GM19025 (cell line): Measurements from ENCODE around the gene PCDHGA9.
"Not testable (repeated sequence)": the region's sequence is repeated elsewhere in the genome, so short reads cannot be mapped to it uniquely, and the experiment has no call there.

Experiments
- ATAC-seq: cut with Tn5 transposase; IDR thresholded peaks from one replicate; pipeline ENCODE4 v1.9.1; 2021; ENCODE audit warnings: mild to moderate bottlenecking, low read depth, moderate library complexity; ENCODE audit not compliant: unreplicated experiment

PCDHGA9 gene

GRCh38 chr5:141412854-141413539, 10.4 kb downstream of the PCDHGA9 start, which contains the start of gene PCDHGA10:
Gene PCDHGA10 (plus strand): TSS chr5:141412987. CDS start chr5:141413176, 189 bp downstream.
- ATAC-seq = no peak

- no peak for ATAC-seq
These were observed 11.0 kb downstream of the PCDHGA9 start for GRCh38 chr5:141413540-141414069.

DNA sequence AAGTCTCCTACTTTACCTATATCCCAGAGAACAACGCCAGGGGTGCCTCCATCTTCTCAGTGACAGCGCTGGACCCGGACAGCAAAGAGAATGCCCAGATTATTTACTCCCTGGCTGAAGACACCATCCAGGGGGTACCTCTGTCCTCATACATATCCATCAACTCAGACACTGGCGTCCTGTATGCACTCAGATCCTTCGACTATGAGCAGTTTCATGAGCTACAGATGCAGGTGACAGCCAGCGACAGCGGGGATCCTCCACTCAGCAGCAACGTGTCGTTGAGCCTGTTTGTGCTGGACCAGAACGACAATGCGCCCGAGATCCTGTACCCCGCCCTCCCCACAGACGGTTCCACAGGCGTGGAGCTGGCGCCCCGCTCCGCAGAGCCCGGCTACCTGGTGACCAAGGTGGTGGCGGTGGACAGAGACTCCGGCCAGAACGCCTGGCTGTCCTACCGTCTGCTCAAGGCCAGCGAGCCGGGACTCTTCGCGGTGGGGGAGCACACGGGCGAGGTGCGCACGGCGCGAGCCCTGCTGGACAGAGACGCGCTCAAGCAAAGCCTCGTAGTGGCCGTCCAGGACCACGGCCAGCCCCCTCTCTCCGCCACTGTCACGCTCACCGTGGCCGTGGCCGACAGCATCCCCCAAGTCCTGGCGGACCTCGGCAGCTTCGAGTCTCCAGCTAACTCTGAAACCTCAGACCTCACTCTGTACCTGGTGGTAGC, 12.1 kb downstream of the PCDHGA9 start:
- ATAC-seq = not testable (repeated sequence)

GRCh38 chr5:141415275-141415618, 12.7 kb downstream of the PCDHGA9 start:
- ATAC-seq = not testable (repeated sequence)

GRCh38 chr5:141417494-141418172, 15.1 kb downstream of the PCDHGA9 start, which contains the start of gene PCDHGB7:
Gene PCDHGB7 (plus strand): TSS chr5:141417677. CDS start chr5:141417860, 183 bp downstream.
- peak; percentile 68 for ATAC-seq

DNA sequence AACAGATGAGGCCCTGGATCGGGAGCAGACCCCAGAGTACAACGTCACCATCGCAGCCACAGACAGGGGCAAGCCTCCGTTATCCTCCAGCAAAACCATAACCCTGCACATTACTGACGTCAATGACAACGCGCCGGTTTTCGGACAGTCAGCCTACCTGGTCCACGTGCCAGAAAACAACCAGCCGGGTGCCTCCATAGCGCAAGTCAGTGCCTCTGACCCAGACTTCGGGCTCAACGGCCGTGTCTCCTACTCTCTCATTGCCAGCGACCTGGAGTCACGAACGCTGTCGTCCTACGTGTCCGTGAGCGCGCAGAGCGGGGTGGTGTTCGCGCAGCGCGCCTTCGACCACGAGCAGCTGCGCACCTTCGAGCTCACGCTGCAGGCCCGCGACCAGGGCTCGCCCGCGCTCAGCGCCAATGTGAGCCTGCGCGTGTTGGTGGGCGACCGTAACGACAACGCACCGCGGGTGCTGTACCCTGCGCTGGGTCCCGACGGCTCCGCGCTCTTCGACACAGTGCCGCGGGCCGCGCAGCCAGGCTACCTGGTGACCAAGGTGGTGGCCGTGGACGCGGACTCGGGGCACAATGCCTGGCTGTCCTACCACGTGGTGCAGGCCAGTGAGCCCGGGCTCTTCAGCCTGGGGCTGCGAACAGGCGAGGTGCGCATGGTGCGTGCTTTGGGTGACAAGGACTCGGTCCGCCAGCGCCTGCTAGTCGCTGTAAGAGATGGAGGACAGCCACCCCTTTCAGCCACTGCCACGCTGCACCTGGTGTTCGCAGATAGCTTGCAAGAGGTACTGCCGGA, 16.7 kb downstream of the PCDHGA9 start:
- ATAC-seq = no peak

DNA sequence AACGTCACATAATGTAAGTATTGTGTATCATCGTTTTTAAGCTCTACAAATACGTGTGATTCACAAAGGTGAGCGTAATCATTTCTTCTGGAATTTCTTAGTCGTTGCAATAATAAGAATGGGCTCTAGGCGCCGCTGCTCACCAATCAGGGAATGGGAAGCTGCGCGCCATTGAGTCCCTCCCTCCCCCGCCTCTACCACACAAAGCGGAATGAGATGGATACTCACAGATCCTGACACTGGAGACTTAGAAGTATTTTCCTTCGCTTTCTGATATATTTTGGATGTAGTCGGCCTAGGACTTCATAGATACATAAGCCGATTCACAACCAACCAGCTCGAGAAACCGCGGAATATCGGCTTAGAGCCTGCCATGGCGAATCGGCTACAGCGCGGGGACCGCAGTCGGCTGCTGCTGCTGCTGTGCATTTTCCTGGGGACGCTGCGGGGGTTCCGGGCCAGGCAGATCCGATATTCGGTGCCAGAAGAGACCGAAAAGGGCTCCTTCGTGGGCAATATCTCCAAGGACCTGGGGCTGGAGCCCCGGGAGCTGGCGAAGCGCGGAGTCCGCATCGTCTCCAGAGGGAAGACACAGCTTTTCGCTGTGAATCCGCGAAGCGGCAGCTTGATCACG, 18.4 kb downstream of the PCDHGA9 start, which contains the start of gene PCDHGA11:
PCDHGA11 (plus strand) TSS at position 197 of the 634 bp plus-strand sequence; CDS start at position 374, 177 bp downstream.
- no peak for ATAC-seq

GRCh38 chr5:141421489-141421855, 18.9 kb downstream of the PCDHGA9 start:
- ATAC-seq = no peak

GRCh38 chr5:141422742-141423291, 20.2 kb downstream of the PCDHGA9 start:
- no peak for ATAC-seq

DNA sequence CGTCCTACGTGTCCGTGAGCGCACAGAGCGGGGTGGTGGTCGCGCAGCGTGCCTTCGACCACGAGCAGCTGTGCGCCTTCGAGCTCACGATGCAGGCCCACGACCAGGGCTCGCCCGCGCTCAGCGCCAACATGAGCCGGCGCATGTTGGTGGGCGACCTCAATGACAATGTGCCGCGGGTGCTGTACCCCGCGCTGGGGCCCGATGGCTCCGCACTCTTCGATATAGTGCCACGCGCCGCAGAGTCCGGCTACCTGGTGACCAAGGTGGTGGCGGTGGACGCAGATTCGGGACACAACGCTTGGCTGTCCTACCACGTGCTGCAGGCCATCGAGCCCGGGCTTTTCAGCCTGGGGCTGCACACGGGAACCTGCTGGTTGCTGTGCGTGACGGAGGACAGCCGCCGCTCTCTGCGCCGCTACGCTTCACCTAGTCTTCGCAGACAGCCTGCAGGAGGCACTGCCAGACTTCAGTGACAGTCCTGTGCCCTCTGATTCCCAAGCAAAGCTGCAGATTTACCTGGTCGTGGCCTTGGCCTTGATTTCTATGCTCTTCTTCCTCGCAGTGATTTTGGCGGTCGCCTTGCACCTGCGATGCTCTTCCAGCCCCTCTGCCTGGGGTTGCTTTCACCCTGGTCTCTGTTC, 25.3 kb downstream of the PCDHGA9 start:
- ATAC-seq = no peak

DNA sequence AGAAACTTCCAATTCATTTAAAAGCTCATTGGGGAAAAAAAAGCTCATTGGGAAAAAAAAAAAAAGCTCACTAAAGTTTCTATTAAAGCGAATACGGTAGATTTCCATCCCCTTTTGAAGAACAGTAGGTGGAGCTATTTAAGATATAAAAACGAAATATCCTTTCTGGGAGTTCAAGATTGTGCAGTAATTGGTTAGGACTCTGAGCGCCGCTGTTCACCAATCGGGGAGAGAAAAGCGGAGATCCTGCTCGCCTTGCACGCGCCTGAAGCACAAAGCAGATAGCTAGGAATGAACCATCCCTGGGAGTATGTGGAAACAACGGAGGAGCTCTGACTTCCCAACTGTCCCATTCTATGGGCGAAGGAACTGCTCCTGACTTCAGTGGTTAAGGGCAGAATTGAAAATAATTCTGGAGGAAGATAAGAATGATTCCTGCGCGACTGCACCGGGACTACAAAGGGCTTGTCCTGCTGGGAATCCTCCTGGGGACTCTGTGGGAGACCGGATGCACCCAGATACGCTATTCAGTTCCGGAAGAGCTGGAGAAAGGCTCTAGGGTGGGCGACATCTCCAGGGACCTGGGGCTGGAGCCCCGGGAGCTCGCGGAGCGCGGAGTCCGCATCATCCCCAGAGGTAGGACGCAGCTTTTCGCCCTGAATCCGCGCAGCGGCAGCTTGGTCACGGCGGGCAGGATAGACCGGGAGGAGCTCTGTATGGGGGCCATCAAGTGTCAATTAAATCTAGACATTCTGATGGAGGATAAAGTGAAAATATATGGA, 27.9 kb downstream of the PCDHGA9 start, which contains the start of gene PCDHGA12:
PCDHGA12 (plus strand) TSS at position 176 of the 782 bp plus-strand sequence; CDS start at position 429, 253 bp downstream.
- peak; percentile 81 for ATAC-seq

- ATAC-seq = peak; percentile 26
These were observed 28.7 kb downstream of the PCDHGA9 start for GRCh38 chr5:141431286-141431685.

DNA sequence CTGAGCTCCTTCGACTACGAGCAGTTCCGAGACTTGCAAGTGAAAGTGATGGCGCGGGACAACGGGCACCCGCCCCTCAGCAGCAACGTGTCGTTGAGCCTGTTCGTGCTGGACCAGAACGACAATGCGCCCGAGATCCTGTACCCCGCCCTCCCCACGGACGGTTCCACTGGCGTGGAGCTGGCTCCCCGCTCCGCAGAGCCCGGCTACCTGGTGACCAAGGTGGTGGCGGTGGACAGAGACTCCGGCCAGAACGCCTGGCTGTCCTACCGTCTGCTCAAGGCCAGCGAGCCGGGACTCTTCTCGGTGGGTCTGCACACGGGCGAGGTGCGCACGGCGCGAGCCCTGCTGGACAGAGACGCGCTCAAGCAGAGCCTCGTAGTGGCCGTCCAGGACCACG, 29.7 kb downstream of the PCDHGA9 start:
- not testable (repeated sequence) for ATAC-seq

- not testable (repeated sequence) for ATAC-seq
These were observed 30.1 kb downstream of the PCDHGA9 start for GRCh38 chr5:141432726-141433125.

DNA sequence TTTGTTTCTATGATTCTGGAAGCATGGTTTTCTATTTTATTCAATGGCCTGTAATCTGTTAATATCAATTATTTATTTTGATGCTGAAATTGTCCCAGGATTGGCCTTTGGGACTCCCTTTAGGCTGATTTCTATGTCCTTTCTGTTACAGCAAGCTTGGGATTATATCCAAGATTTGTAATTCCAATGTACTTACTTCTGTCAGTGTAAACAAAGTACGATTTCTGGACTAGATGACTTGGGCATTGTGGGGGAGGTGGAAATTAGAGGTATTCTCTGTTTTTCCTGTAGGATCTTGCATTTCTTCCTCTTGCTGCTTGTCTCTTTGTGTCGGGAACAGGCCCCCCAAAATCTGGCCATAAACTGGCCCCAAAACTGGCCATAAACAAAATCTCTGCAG, 31.4 kb downstream of the PCDHGA9 start:
- no peak for ATAC-seq

GRCh38 chr5:141437221-141437620, 34.6 kb downstream of the PCDHGA9 start:
- no peak for ATAC-seq

- ATAC-seq = no peak
These were observed 37.0 kb downstream of the PCDHGA9 start for GRCh38 chr5:141439411-141440141.
